BJ (cell line): Measurements from ENCODE around the gene ATF6. TPM values are rescaled to one million over a fixed set of nuclear protein-coding genes. Genes with fewer than 3 reads are reported as not detected.

ENCODE experiments used
- CTCF ChIA-PET: fragments of 350-600 bp; formaldehyde crosslinking; extraction: SDS; loops from one replicate; lab custom pipeline; 2021; ENCODE audit warnings: antibody characterized with exemption, inconsistent platforms; lab: Yijun Ruan, JAX
- POLR2A ChIA-PET: fragments of 300-600 bp; sonication (Branson Sonifier 250); formaldehyde crosslinking; extraction: SDS; loops from one replicate; lab custom pipeline; 2021; ENCODE audit warnings: antibody characterized with exemption; lab: Charles Lee
- DNase-seq: peaks from one replicate; pipeline ENCODE4 v3.0.0-alpha.2; 2011; ENCODE audit warnings: low read depth
- H3K27me3 ChIP-seq: 2 replicates; pipeline ENCODE4 v1.6.0; 2011; ENCODE audit warnings: low read length; ENCODE audit not compliant: control insufficient read depth, insufficient read depth
- H3K36me3 ChIP-seq: 2 replicates; pipeline ENCODE4 v1.5.1; 2011; ENCODE audit warnings: low read length; ENCODE audit not compliant: control insufficient read depth, insufficient read depth
- H3K4me3 ChIP-seq: 2 replicates; pipeline ENCODE4 v1.5.1; 2011; ENCODE audit warnings: low read depth, mild to moderate bottlenecking, control low read depth, low read length
- polyA plus RNA-seq: library from polyadenylated mRNA; depleted of rRNA; stranded (reverse); fragments of >200 nt; gene quantifications from 2 replicates; pipeline ENCODE4 v1.2.3, GENCODE V29; 2011
- TF ChIP-seq, protein P1 (sequence below): IDR thresholded peaks from 2 replicates; pipeline ENCODE4 v1.5.1; 2011; ENCODE audit warnings: low read depth, mild to moderate bottlenecking, control low read depth, inconsistent platforms, low read length, moderate library complexity; ENCODE audit not compliant: insufficient read depth

The ATF6 gene
- polyA plus RNA-seq, 1 experiment, result 22.2 TPM

DNA sequence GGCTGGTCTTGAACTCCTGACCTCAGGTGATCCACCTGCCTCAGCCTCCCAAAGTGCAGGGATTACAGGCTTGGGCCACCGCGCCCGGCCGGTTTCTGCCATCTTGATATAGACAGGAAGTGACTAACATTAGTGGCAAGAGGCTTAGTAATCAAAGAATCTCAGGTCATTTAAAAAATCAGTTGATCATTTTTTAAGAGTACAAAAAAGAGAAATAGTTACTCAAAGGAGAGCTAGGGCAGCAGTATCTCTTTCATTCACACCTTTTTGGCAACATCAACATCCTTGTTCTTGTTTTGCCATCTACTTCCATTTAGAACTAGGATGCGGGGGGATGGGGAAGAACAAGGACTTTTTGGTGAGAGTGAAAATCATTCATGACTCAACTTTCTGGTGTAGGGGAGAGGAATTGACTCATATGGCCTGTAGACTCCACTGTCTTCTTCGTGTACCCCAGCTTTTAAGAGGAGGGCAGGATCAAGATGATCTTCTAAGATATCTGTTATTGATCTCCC lies 36.0 kb upstream of the ATF6 start:
- Histone ChIP-seq H3K27me3 (no peaks in the 10 kb centered on the region), H3K36me3 (no peaks in the 10 kb centered on the region), H3K4me3 (no peak overlapping the region)
- TF ChIP-seq, protein P1, sequence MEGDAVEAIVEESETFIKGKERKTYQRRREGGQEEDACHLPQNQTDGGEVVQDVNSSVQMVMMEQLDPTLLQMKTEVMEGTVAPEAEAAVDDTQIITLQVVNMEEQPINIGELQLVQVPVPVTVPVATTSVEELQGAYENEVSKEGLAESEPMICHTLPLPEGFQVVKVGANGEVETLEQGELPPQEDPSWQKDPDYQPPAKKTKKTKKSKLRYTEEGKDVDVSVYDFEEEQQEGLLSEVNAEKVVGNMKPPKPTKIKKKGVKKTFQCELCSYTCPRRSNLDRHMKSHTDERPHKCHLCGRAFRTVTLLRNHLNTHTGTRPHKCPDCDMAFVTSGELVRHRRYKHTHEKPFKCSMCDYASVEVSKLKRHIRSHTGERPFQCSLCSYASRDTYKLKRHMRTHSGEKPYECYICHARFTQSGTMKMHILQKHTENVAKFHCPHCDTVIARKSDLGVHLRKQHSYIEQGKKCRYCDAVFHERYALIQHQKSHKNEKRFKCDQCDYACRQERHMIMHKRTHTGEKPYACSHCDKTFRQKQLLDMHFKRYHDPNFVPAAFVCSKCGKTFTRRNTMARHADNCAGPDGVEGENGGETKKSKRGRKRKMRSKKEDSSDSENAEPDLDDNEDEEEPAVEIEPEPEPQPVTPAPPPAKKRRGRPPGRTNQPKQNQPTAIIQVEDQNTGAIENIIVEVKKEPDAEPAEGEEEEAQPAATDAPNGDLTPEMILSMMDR, result no peak
- CTCF ChIA-PET, result interaction anchor here (1.5 kb wide), 1 partner anchor 10 kb away, joined by 3 read pairs; no protein-coding TSS in a partner anchor
- no peak for DNase-seq
- POLR2A ChIA-PET, result no interaction called here

DNA sequence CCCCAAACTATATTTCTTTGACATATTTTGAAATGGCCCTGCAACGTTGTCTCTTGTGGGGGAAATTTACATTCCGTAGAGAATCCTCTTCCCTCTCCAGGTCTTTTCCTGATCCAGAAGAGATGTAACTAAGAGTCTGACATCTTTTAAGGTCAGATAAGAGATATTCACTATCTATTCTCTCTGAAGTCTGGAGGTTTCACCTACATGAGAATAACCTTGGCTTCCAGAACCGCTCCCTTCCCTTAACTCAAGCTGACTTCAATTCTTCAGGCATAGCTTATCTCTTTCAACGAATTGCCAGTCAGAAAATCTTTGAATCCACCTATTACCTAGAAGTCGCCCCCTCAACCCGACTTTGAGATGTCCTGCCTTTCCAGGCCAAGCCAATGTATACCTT lies 34.9 kb upstream of the ATF6 start:
- no peak for DNase-seq
- no peak overlapping the region for H3K4me3 ChIP-seq
- H3K27me3 ChIP-seq, result no peaks in the 10 kb centered on the region
- POLR2A ChIA-PET, result no interaction called here
- CTCF ChIA-PET, result no interaction called here
- H3K36me3 ChIP-seq, result no peaks in the 10 kb centered on the region
- TF ChIP-seq, protein P1, result no peak

DNA sequence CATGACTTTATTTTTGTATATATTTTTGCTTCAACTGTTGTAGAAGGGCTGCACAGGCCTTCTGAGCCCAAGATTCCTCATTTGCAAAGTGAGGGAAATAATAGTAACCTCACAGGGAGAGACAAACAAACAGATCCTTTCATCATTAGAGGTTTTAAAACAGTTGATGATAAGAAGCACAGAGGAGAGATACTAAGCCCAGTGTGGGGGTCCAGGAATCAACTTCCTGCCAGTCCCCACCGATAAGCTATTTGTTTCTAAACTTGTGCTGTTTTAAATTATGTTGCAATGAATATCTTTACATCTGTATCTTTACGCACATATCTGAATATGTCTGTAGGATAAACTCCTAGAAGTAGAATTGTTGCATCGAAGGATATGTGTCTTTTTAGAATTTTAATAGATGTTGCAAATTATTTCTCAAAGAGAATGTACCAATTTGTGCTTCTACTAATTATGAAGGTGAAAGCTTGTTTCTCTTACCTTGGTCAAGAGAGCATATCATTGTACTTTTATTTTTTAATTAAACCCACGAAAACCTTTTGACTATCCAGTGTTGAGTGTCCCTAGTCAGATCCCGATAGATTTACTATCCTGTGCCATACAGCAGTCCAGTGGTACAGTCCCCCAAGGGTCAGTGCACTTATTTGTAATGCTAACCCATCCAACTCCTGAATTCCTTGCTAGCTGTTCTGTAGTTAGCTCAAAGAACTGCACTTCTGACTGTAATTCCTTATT lies 34.0 kb upstream of the ATF6 start:
- ChIA-PET CTCF (interaction anchor here (0.8 to 1.3 kb wide), 3 partner anchors 9 to 12 kb away, joined by 3 read pairs; no protein-coding TSS in a partner anchor), POLR2A (no interaction called here)
- TF ChIP-seq, protein P1, result no peak
- no peak for DNase-seq
- H3K36me3 ChIP-seq, result no peaks in the 10 kb centered on the region
- no peaks in the 10 kb centered on the region for H3K27me3 ChIP-seq
- no peak overlapping the region for H3K4me3 ChIP-seq

DNA sequence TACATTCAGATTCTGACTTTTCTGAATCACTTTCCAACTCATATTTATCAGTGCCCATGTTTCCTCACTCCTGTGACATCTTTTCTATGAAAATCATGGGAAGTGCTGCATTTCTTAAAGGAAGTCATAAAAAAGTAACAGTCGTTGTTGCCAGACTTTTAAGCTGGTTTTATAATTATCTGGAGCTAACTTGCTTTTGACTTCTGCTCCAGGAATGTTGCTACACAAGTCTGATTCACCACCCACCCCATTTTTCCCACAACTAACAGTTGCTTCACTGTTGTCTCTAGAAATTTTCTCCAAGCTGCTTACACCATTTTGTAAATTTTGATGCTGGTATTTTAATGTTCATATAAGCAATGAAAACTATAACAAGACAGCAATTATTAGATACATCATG lies 32.6 kb upstream of the ATF6 start:
- ChIA-PET CTCF (interaction anchor here (0.9 to 1.4 kb wide), 5 partner anchors 9 to 351 kb away, joined by 3 to 5 read pairs (median 3); no protein-coding TSS in a partner anchor), POLR2A (no interaction called here)
- H3K27me3 ChIP-seq, result no peaks in the 10 kb centered on the region
- peak; percentile 90 for DNase-seq
- no peak overlapping the region for H3K4me3 ChIP-seq
- no peaks in the 10 kb centered on the region for H3K36me3 ChIP-seq
- TF ChIP-seq, protein P1, result no peak

DNA sequence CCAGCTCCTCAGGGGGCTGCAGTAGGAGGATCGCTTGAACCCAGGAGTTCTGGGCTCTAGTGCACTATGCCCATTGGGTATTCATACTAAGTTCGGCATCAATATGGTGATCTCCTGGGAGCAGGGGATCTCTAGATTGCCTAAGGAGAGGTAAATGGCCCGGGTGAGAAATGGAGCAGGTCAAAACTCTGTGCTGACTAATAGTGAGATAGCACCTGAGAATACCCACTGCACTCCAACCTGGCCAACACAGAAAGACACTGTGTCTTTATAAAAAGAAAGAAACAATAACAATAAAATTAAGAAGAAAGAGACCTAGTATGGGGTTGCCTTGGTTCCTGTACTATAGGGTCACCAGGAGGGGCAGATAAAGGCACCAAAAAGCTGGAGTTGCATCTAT lies 30.3 kb upstream of the ATF6 start:
- ChIA-PET POLR2A (no interaction called here), CTCF (interaction anchor here (1.0 to 3.0 kb wide), 5 partner anchors 10 to 256 kb away, joined by 3 to 12 read pairs (median 3); no protein-coding TSS in a partner anchor)
- TF ChIP-seq, protein P1, result no peak
- no peaks in the 10 kb centered on the region for H3K27me3 ChIP-seq
- DNase-seq, result no peak
- H3K4me3 ChIP-seq, result no peak overlapping the region
- no peaks in the 10 kb centered on the region for H3K36me3 ChIP-seq
